Ishikawa (cell line): Measurements from ENCODE around the gene PRKCE.

Experiments
- CEBPB ChIP-seq: IDR thresholded peaks from 2 replicates; pipeline ENCODE4 v1.6.1; 2012
- CREB1 ChIP-seq: IDR thresholded peaks from 2 replicates; pipeline ENCODE4 v1.6.1; 2012; ENCODE audit warnings: low read depth
- EGR1 ChIP-seq: IDR thresholded peaks from 2 replicates; pipeline ENCODE4 v1.6.1; 2012
- EP300 ChIP-seq: IDR thresholded peaks from 2 replicates; pipeline ENCODE4 v1.6.1; 2012; ENCODE audit warnings: borderline replicate concordance
- FOXM1 ChIP-seq: IDR thresholded peaks from 2 replicates; pipeline ENCODE4 v1.6.1; 2012; ENCODE audit warnings: low read depth, borderline replicate concordance
- NFIC ChIP-seq: IDR thresholded peaks from 2 replicates; pipeline ENCODE4 v1.6.1; 2012
- RAD21 ChIP-seq: IDR thresholded peaks from 2 replicates; pipeline ENCODE4 v1.6.1; 2012; ENCODE audit warnings: low read depth
- TAF1 ChIP-seq: IDR thresholded peaks from 2 replicates; pipeline ENCODE4 v1.6.1; 2012; ENCODE audit warnings: low read depth, mild to moderate bottlenecking
- TCF12 ChIP-seq: IDR thresholded peaks from 2 replicates; pipeline ENCODE4 v1.6.1; 2012; ENCODE audit warnings: low read depth
- TEAD4 ChIP-seq: IDR thresholded peaks from 2 replicates; pipeline ENCODE4 v1.6.1; 2012
- YY1 ChIP-seq: IDR thresholded peaks from 2 replicates; pipeline ENCODE4 v1.6.1; 2012; ENCODE audit warnings: low read depth
- ZBTB7A ChIP-seq: IDR thresholded peaks from 2 replicates; pipeline ENCODE4 v1.6.1; 2012; ENCODE audit warnings: low read depth
- TF ChIP-seq, protein P1 (sequence below): IDR thresholded peaks from 2 replicates; pipeline ENCODE4 v1.6.1; 2012; ENCODE audit warnings: low read depth, mild to moderate bottlenecking
- TF ChIP-seq, protein P2 (sequence below): IDR thresholded peaks from 2 replicates; pipeline ENCODE4 v1.6.1; 2012
- TF ChIP-seq, protein P3 (sequence below): IDR thresholded peaks from 2 replicates; pipeline ENCODE4 v1.6.1; 2012

PRKCE gene

DNA sequence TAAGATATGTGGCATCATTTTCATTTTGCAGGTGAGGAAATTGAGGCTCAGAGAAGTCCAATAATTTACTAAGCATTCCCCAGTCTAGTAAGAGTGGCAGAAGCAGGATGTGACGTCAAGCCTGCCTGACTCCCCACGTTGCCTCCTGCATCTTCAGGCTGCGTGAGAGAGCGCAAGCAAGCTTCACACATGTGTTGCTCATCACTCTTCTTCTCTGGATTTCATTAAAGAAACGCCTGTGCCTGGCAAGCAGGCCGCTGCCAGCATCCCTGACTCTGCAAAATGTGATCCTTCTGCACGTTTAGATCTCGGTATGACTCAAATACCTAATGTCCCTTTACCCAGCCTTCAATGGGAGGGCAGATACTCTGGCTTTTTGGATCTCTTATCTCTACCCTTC lies 96.8 kb downstream of the PRKCE start:
- TF ChIP-seq, protein P1, sequence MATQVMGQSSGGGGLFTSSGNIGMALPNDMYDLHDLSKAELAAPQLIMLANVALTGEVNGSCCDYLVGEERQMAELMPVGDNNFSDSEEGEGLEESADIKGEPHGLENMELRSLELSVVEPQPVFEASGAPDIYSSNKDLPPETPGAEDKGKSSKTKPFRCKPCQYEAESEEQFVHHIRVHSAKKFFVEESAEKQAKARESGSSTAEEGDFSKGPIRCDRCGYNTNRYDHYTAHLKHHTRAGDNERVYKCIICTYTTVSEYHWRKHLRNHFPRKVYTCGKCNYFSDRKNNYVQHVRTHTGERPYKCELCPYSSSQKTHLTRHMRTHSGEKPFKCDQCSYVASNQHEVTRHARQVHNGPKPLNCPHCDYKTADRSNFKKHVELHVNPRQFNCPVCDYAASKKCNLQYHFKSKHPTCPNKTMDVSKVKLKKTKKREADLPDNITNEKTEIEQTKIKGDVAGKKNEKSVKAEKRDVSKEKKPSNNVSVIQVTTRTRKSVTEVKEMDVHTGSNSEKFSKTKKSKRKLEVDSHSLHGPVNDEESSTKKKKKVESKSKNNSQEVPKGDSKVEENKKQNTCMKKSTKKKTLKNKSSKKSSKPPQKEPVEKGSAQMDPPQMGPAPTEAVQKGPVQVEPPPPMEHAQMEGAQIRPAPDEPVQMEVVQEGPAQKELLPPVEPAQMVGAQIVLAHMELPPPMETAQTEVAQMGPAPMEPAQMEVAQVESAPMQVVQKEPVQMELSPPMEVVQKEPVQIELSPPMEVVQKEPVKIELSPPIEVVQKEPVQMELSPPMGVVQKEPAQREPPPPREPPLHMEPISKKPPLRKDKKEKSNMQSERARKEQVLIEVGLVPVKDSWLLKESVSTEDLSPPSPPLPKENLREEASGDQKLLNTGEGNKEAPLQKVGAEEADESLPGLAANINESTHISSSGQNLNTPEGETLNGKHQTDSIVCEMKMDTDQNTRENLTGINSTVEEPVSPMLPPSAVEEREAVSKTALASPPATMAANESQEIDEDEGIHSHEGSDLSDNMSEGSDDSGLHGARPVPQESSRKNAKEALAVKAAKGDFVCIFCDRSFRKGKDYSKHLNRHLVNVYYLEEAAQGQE = no peak
- TF ChIP-seq TEAD4 (no peak), NFIC (no peak), EP300 (no peak), RAD21 (no peak), FOXM1 (no peak), YY1 (no peak)
- TF ChIP-seq, protein P2, sequence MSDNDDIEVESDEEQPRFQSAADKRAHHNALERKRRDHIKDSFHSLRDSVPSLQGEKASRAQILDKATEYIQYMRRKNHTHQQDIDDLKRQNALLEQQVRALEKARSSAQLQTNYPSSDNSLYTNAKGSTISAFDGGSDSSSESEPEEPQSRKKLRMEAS = no peak

DNA sequence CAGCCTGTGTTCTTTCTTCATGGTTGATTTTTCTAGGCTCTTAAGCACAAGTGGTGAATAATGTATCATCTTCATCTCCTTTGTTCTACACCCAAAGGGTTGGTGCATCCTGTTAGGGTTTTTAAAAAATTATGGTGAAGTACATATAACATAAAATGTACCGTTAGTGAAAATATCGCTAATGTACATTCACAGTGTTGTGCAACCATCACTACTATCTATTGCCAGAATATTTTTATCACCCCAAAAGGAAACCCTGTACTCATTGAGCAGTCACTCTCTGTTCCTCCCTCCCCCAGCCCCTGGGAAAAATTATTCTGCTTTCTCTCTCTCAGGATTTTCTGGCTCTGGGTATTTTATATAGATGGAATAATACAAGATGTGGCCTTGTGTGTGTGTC lies 98.5 kb downstream of the PRKCE start:
- no peak for TF ChIP-seq TEAD4
- TF ChIP-seq, protein P1 = no peak
- TF ChIP-seq EP300 = no peak
- TF ChIP-seq NFIC = no peak
- no peak for TF ChIP-seq ZBTB7A
- TF ChIP-seq TAF1 = no peak
- TF ChIP-seq RAD21 = no peak
- TF ChIP-seq TCF12 = no peak
- TF ChIP-seq YY1 = no peak
- TF ChIP-seq CREB1 = no peak
- TF ChIP-seq, protein P3, sequence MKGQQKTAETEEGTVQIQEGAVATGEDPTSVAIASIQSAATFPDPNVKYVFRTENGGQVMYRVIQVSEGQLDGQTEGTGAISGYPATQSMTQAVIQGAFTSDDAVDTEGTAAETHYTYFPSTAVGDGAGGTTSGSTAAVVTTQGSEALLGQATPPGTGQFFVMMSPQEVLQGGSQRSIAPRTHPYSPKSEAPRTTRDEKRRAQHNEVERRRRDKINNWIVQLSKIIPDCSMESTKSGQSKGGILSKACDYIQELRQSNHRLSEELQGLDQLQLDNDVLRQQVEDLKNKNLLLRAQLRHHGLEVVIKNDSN = no peak
- TF ChIP-seq EGR1 = no peak
- no peak for TF ChIP-seq FOXM1
- TF ChIP-seq, protein P2 = no peak
- no peak for TF ChIP-seq CEBPB

DNA sequence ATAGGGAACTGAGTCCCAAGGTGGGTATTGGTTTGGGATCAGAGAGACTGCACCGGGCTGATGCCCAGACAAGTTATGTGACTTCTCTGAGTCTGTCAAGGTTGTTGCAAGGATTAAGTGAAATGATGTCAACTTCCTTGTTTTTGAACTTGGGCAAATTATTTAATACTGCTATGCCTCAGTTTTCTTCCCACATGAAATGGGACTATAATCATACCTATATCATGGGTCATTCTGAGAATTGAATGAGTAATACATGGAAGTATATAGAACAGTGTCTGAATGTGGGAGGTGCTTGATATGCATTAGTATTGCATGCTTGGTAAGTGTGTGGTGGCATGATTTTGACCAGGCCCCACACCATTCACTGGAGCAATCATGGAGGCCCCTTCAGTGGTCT lies 99.0 kb downstream of the PRKCE start:
- no peak for TF ChIP-seq NFIC

DNA sequence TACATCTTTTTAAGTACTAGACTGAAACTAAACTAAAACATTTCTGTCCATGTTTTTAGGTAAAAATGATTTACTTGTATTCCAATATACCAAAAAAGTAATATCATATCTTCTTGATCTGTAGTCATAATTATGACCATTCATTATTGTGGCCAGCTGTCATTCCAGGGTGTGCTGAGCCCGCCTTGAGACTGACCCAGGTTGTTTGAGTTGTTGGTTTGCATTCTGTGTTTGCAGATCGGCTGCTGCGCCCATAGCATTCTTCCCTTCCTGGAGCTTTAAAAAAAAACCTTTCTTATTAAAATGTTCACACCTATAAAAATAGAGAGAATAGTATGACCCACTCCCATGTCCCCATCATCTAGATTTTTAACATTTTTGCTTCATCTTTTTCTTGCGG lies 101.9 kb downstream of the PRKCE start:
- TF ChIP-seq, protein P3 = no peak
- TF ChIP-seq TCF12 (no peak), TEAD4 (no peak), TAF1 (no peak), YY1 (no peak), NFIC (no peak), FOXM1 (no peak), ZBTB7A (no peak), EGR1 (no peak), CEBPB (no peak), CREB1 (no peak), RAD21 (no peak), EP300 (no peak)
- TF ChIP-seq, protein P2 = no peak
- TF ChIP-seq, protein P1 = no peak
